DOHH2 (cell line): ENCODE data around the gene GRB7.
A peak's percentile ranks its signal among the peaks of the same experiment; 100 is the strongest.

Source experiments
- H3F3A ChIP-seq: fragments of 200-600 bp; sonication (generic), shearing (Covaris generic); 2 replicates; pipeline ENCODE4 v1.6.0; 2016; ENCODE audit warnings: antibody characterized with exemption, mild to moderate bottlenecking; ENCODE audit not compliant: control insufficient read depth, insufficient read depth
- H3K27ac ChIP-seq: fragments of 200-600 bp; sonication (generic); 2 replicates; pipeline ENCODE4 v1.5.1; 2014; ENCODE audit warnings: low read depth, mild to moderate bottlenecking, low read length, moderate library complexity
- H3K27me3 ChIP-seq: fragments of 200-600 bp; sonication (generic); 2 replicates; pipeline ENCODE4 v1.6.1; 2014; ENCODE audit warnings: mild to moderate bottlenecking, low read length, mixed read lengths; ENCODE audit not compliant: control insufficient read depth
- H3K36me3 ChIP-seq: fragments of 200-600 bp; sonication (generic); 2 replicates; pipeline ENCODE4 v1.6.1; 2014; ENCODE audit warnings: mild to moderate bottlenecking, low read length, moderate library complexity, mixed read lengths; ENCODE audit not compliant: control insufficient read depth
- H3K4me1 ChIP-seq: fragments of 200-600 bp; sonication (generic); 2 replicates; pipeline ENCODE4 v1.6.1; 2014; ENCODE audit warnings: mild to moderate bottlenecking, low read length, mixed read lengths; ENCODE audit not compliant: control insufficient read depth
- H3K4me2 ChIP-seq: fragments of 200-600 bp; sonication (generic); 2 replicates; pipeline ENCODE4 v1.6.0; 2014; ENCODE audit warnings: mild to moderate bottlenecking, low read length, moderate library complexity
- H3K4me3 ChIP-seq: fragments of 200-600 bp; sonication (generic); 2 replicates; pipeline ENCODE4 v1.5.1; 2014; ENCODE audit warnings: mild to moderate bottlenecking, low read length, mixed read lengths
- H3K79me2 ChIP-seq: fragments of 200-600 bp; sonication (generic); 2 replicates; pipeline ENCODE4 v1.6.1; 2014; ENCODE audit warnings: mild to moderate bottlenecking, low read length, mixed read lengths; ENCODE audit not compliant: control insufficient read depth
- H3K9me2 ChIP-seq: fragments of 200-600 bp; sonication (generic); replicated peaks from 2 replicates; pipeline ENCODE4 v1.6.1; 2014; ENCODE audit warnings: mild to moderate bottlenecking, low read length, mixed read lengths; ENCODE audit not compliant: control insufficient read depth
- H3K9me3 ChIP-seq: fragments of 200-600 bp; sonication (generic); 2 replicates; pipeline ENCODE4 v1.6.1; 2014; ENCODE audit warnings: antibody characterized with exemption, low read length, mixed read lengths; ENCODE audit not compliant: control insufficient read depth, insufficient read depth
- H4K20me1 ChIP-seq: fragments of 200-600 bp; sonication (generic); 2 replicates; pipeline ENCODE4 v1.6.0; 2014; ENCODE audit warnings: low read depth, mild to moderate bottlenecking, antibody characterized with exemption, low read length, moderate library complexity; ENCODE audit not compliant: control insufficient read depth, insufficient read depth
- CTCF ChIP-seq: fragments of 200-600 bp; sonication (generic); IDR thresholded peaks from one replicate; pipeline ENCODE4 v1.5.1; 2014; ENCODE audit warnings: antibody characterized with exemption, mild to moderate bottlenecking, low read depth, low read length; ENCODE audit not compliant: poor library complexity, severe bottlenecking
- EZH2phosphoT487 ChIP-seq: fragments of 200-600 bp; sonication (generic); IDR thresholded peaks from 2 replicates; pipeline ENCODE4 v1.6.1; 2017; ENCODE audit warnings: borderline replicate concordance, mild to moderate bottlenecking, antibody characterized with exemption, low read length, moderate library complexity, mixed read lengths

GRB7 gene

GRCh38 chr17:39753514-39754160 is 15.9 kb downstream of the GRB7 start:
- peak overlapping the region; percentile 87 for H3K27ac ChIP-seq
- TF ChIP-seq CTCF (peak; percentile 82), EZH2phosphoT487 (no peak)
- H3K27me3 ChIP-seq = no peaks in the 10 kb centered on the region
- H4K20me1 ChIP-seq = no peaks in the 10 kb centered on the region
- peaks cover 14% of the 10 kb centered on the region for H3K36me3 ChIP-seq
- peaks cover 6% of the 10 kb centered on the region for H3K79me2 ChIP-seq
- peak overlapping the region; percentile 90 for H3K4me2 ChIP-seq
- H3F3A ChIP-seq = peaks cover 45% of the 10 kb centered on the region
- no peaks in the 10 kb centered on the region for H3K9me3 ChIP-seq
- H3K4me1 ChIP-seq = peaks cover 57% of the 10 kb centered on the region
- peak overlapping the region; percentile 75 for H3K4me3 ChIP-seq
- no peaks in the 10 kb centered on the region for H3K9me2 ChIP-seq

GRCh38 chr17:39754161-39754957 is 16.6 kb downstream of the GRB7 start:
- peaks cover 64% of the 10 kb centered on the region for H3K4me1 ChIP-seq
- peak overlapping the region; percentile 100 for H3K27ac ChIP-seq
- no peaks in the 10 kb centered on the region for H3K9me3 ChIP-seq
- peak; percentile 78 for TF ChIP-seq CTCF
- no peak for TF ChIP-seq EZH2phosphoT487
- peaks cover 20% of the 10 kb centered on the region for H3K36me3 ChIP-seq
- peaks cover 48% of the 10 kb centered on the region for H3F3A ChIP-seq
- H3K79me2 ChIP-seq = peaks cover 11% of the 10 kb centered on the region
- H3K27me3 ChIP-seq = no peaks in the 10 kb centered on the region
- no peaks in the 10 kb centered on the region for H3K9me2 ChIP-seq
- H3K4me2 ChIP-seq = peak overlapping the region; percentile 98
- H3K4me3 ChIP-seq = peak overlapping the region; percentile 78
- no peaks in the 10 kb centered on the region for H4K20me1 ChIP-seq

GRCh38 chr17:39754958-39755553 is 17.3 kb downstream of the GRB7 start:
- Histone ChIP-seq H4K20me1 (no peaks in the 10 kb centered on the region), H3K27ac (peak overlapping the region; percentile 100)

More at GRCh38 chr17:39754958-39755553, 17.3 kb downstream of the GRB7 start:
- Histone ChIP-seq H3K79me2 (peaks cover 16% of the 10 kb centered on the region), H3K4me3 (peak overlapping the region; percentile 78), H3K9me3 (no peaks in the 10 kb centered on the region), H3K4me2 (peak overlapping the region; percentile 98), H3F3A (peaks cover 55% of the 10 kb centered on the region), H3K9me2 (no peaks in the 10 kb centered on the region), H3K36me3 (peaks cover 26% of the 10 kb centered on the region), H3K27me3 (no peaks in the 10 kb centered on the region), H3K4me1 (peaks cover 71% of the 10 kb centered on the region)
- no peak for TF ChIP-seq CTCF
- no peak for TF ChIP-seq EZH2phosphoT487
